Stimulated activated CD4-positive, alpha-beta T cell treated with anti-CD3 and anti-CD28 coated beads, Interleukin-2, amount 100 ng/mL, for 48 hours (primary cell): ENCODE data around the gene MAGIX.
"Not testable (repeated sequence)": the region's sequence is repeated elsewhere in the genome, so short reads cannot be mapped to it uniquely, and the experiment has no call there.

Experiments used
- DNase-seq, 2 donors: peaks; one replicate each; pipeline ENCODE4 v3.0.0-alpha.2; 2020

MAGIX gene

GRCh38 chrX:49161632-49162031 lies 926 bp upstream of the MAGIX start:
- no peak for DNase-seq

GRCh38 chrX:49163555-49164419 lies 1.2 kb downstream of the MAGIX start:
- peak; percentile 68 for DNase-seq

GRCh38 chrX:49164589-49165360 lies 2.2 kb downstream of the MAGIX start:
- no peak for DNase-seq

GRCh38 chrX:49165901-49166881 lies 3.6 kb downstream of the MAGIX start:
- peak; percentile 51 to 52 for DNase-seq

- DNase-seq, result peak in 1 of 2 donors; percentile 47
Measured at GRCh38 chrX:49166914-49167739, 4.6 kb downstream of the MAGIX start.

GRCh38 chrX:49167740-49168108 lies 5.2 kb downstream of the MAGIX start:
- DNase-seq, result no peak

- peak; percentile 54 to 65 for DNase-seq
Measured at GRCh38 chrX:49171752-49172279, 9.3 kb downstream of the MAGIX start, which contains the start of gene PLP2. TSS of gene PLP2 (plus strand) at chrX:49171898. CDS start at chrX:49172001, 103 bp downstream.

- peak; percentile 49 to 62 for DNase-seq
Measured at GRCh38 chrX:49172280-49172780, 9.8 kb downstream of the MAGIX start.

- not testable (repeated sequence) for DNase-seq
Measured at GRCh38 chrX:49173544-49173943, 11.0 kb downstream of the MAGIX start.

- no peak for DNase-seq
Measured at GRCh38 chrX:49174723-49175122, 12.2 kb downstream of the MAGIX start.

GRCh38 chrX:49175435-49176274 lies 13.1 kb downstream of the MAGIX start:
- DNase-seq, result no peak

GRCh38 chrX:49176421-49177326 lies 14.1 kb downstream of the MAGIX start:
- no peak for DNase-seq

GRCh38 chrX:49177338-49177833 lies 14.8 kb downstream of the MAGIX start:
- DNase-seq, result no peak

GRCh38 chrX:49177873-49178480 lies 15.4 kb downstream of the MAGIX start:
- DNase-seq, result no peak

GRCh38 chrX:49178537-49178936 lies 16.0 kb downstream of the MAGIX start:
- DNase-seq, result no peak

GRCh38 chrX:49179358-49179757 lies 16.8 kb downstream of the MAGIX start:
- no peak for DNase-seq

GRCh38 chrX:49183701-49184281 lies 21.2 kb downstream of the MAGIX start:
- DNase-seq, result no peak
